GM10248 (cell line): Measurements from ENCODE around the gene HS3ST1.
"Not testable (repeated sequence)": the region's sequence is repeated elsewhere in the genome, so short reads cannot be mapped to it uniquely, and the experiment has no call there.

Experiments
- CTCF ChIA-PET: fragments of 300-600 bp; sonication (Branson Sonifier 250); formaldehyde crosslinking; extraction: SDS; loops from one replicate; lab custom pipeline; 2021; ENCODE audit warnings: antibody characterized with exemption; lab: Yijun Ruan, JAX
- POLR2A ChIA-PET: fragments of 350-650 bp; sonication (Branson Sonifier 250); formaldehyde crosslinking; extraction: SDS; loops from one replicate; lab custom pipeline; 2020; ENCODE audit warnings: antibody characterized with exemption; lab: Yijun Ruan, JAX
- DNase-seq: peaks from one replicate; pipeline ENCODE4 v3.0.0; 2012; ENCODE audit errors: extremely low spot score
- CTCF ChIP-seq: IDR thresholded peaks from 2 replicates; pipeline ENCODE4 v1.5.1; 2012; ENCODE audit warnings: mild to moderate bottlenecking, low read depth; ENCODE audit errors: extremely low read depth, missing control alignments, control extremely low read depth

Gene HS3ST1

GRCh38 chr4:11404431-11404830, 24.3 kb downstream of the HS3ST1 start:
- no peak for TF ChIP-seq CTCF
- ChIA-PET CTCF (interaction anchor here (1.0 to 2.1 kb wide), 5 partner anchors 10 to 62 kb away, joined by 3 to 6 read pairs (median 4); no protein-coding TSS in a partner anchor), POLR2A (no interaction called here)
- DNase-seq: no peak

- POLR2A ChIA-PET: no interaction called here
- CTCF ChIA-PET: interaction anchor here (0.9 to 2.5 kb wide), 4 partner anchors 10 to 76 kb away, joined by 3 to 12 read pairs (median 3); no protein-coding TSS in a partner anchor
- no peak for DNase-seq
- TF ChIP-seq CTCF: no peak
These were observed 26.5 kb downstream of the HS3ST1 start for GRCh38 chr4:11402192-11402591.

DNA sequence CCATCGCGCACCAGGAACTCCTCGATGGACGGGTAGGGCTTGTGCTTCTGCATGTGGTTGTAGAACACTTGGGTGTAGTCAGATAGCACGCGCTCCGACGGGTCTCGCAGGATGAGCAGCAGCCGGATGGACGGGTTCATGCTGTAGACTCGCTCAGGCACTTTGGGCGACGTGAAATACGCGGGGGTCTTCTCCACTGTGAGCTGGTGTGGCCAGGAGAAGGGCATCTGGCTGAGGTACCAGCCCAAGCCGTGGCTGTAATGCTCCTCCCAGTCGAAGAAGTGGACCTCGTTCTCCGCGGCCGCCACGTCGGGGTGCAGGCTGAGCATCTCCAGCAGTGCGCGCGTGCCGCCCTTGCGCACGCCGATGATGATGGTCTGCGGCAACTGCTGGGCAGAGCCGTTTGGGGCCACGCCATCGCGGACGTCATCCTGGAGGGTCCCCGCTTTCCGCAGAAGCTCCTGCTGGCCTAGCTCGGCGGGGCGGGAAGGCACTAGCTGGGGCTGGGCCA, 29.2 kb downstream of the HS3ST1 start:
- ChIA-PET POLR2A (no interaction called here), CTCF (interaction anchor here (0.9 kb wide), 1 partner anchor 40 kb away, joined by 3 read pairs; no protein-coding TSS in a partner anchor)
- TF ChIP-seq CTCF: no peak
- no peak for DNase-seq

- CTCF ChIA-PET: no interaction called here
- TF ChIP-seq CTCF: no peak
- no peak for DNase-seq
- POLR2A ChIA-PET: no interaction called here
These were observed 30.7 kb downstream of the HS3ST1 start for GRCh38 chr4:11397819-11398610.

GRCh38 chr4:11397146-11397545, 31.5 kb downstream of the HS3ST1 start:
- DNase-seq: no peak
- no peak for TF ChIP-seq CTCF
- ChIA-PET CTCF (interaction anchor here (1.3 kb wide), 1 partner anchor 11 kb away, joined by 4 read pairs; no protein-coding TSS in a partner anchor), POLR2A (no interaction called here)

- CTCF ChIA-PET: interaction anchor here (1.1 to 2.0 kb wide), 2 partner anchors 9 to 932 kb away, joined by 3 to 12 read pairs; no protein-coding TSS in a partner anchor
- POLR2A ChIA-PET: no interaction called here
- DNase-seq: no peak
- TF ChIP-seq CTCF: no peak
These were observed 35.1 kb downstream of the HS3ST1 start for GRCh38 chr4:11393551-11393950.

- CTCF ChIA-PET, DNase-seq, POLR2A ChIA-PET: not testable (repeated sequence)
These were observed 44.6 kb downstream of the HS3ST1 start for GRCh38 chr4:11384072-11384471.
